HG02840 (cell line): ENCODE measurements around the gene NDUFA6.
A peak's percentile ranks its signal among the peaks of the same experiment; 100 is the strongest.
"Not testable (repeated sequence)": the region's sequence is repeated elsewhere in the genome, so short reads cannot be mapped to it uniquely, and the experiment has no call there.

Source experiments
- ATAC-seq: cut with Tn5 transposase; IDR thresholded peaks from one replicate; pipeline ENCODE4 v1.9.1; 2021; ENCODE audit warnings: mild to moderate bottlenecking, moderate library complexity, moderate number of reproducible peaks; ENCODE audit not compliant: unreplicated experiment, low FRiP score

The NDUFA6 gene

DNA sequence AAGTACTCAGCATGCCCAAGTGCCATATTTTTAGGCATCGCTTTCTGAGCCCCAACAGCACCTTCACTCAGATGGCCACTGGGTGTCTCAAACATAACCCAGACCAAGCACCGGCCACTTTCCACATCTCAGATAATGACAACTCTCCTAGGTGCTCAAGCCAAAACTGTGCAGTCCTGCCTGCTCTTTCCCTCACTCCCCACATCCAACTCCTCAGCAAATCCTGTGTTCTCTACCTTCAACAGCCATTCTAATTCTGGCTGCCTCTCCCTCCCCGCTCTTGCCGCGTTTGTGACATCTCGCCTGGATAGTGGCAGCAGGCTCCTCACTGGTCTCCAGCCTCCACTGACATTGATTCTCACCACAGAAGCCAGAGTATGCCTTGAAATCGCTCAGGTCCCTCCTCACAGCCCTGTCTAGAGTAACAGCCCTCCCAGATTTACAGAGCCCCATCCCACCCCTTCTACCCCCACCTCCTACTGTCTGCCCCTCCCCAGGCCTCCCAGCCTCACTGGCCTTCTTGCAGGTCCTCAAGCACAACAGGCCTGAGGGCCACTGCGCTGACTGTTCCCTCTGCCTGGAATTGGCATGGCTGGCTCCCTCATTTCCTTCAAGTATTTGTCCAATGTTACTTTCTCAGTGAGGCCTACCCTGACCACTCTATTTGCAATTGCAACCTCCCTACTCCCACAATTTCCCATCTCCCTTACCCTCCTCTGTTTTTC is 17.8 kb downstream of the NDUFA6 start:
- ATAC-seq, result no peak

- ATAC-seq, result not testable (repeated sequence)
Observed at GRCh38 chr22:42071508-42071907, 19.1 kb downstream of the NDUFA6 start.

GRCh38 chr22:42070517-42071422 is 19.8 kb downstream of the NDUFA6 start, which contains the start of gene NAGA:
TSS of gene NAGA (minus strand) at chr22:42070812. CDS start at chr22:42070297, 515 bp downstream.
- peak; percentile 85 for ATAC-seq

- ATAC-seq, result peak; percentile 17
Observed at GRCh38 chr22:42069801-42070516, 20.6 kb downstream of the NDUFA6 start.

DNA sequence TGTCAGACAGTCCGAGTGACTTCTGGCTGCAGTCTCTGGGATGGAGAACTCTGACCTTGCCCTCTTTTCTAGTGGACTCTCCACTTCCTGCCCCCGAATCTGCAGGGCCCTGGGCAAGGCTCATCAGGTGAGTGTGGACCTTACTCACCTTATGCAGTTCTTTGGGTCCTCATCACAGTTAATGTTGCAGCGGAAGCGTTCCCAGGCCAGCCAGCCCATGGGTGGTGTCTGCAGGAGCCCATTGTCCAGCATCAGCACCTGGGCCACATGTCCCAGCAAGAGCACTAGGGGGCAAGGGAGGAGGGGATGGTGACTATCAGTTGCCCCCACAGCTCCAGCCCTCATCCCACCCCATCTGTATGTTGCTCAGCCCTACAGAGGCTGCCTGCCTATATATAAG is 22.3 kb downstream of the NDUFA6 start:
- ATAC-seq, result no peak

- no peak for ATAC-seq
Observed at GRCh38 chr22:42067671-42068251, 22.8 kb downstream of the NDUFA6 start.

DNA sequence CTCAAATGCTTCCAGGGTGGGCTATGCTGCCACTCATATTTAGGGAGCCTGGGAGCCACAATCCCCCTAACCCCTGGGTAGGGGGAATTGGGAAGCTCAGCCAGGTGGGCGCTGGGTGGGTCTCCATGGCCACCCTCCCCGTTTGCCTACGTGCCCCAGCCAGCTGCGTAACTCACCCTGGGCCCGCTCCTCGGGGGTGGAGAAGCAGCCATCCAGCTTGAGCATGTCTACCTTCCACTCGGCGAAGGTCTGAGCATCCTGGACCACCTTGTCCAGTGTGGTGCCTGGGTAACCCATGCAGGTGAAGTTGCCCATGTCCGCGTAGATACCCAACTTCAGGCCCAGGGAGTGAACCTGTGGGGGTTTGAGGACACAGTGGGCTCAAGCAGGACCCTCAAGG is 23.6 kb downstream of the NDUFA6 start:
- no peak for ATAC-seq

GRCh38 chr22:42066126-42066761 is 24.3 kb downstream of the NDUFA6 start:
- no peak for ATAC-seq

DNA sequence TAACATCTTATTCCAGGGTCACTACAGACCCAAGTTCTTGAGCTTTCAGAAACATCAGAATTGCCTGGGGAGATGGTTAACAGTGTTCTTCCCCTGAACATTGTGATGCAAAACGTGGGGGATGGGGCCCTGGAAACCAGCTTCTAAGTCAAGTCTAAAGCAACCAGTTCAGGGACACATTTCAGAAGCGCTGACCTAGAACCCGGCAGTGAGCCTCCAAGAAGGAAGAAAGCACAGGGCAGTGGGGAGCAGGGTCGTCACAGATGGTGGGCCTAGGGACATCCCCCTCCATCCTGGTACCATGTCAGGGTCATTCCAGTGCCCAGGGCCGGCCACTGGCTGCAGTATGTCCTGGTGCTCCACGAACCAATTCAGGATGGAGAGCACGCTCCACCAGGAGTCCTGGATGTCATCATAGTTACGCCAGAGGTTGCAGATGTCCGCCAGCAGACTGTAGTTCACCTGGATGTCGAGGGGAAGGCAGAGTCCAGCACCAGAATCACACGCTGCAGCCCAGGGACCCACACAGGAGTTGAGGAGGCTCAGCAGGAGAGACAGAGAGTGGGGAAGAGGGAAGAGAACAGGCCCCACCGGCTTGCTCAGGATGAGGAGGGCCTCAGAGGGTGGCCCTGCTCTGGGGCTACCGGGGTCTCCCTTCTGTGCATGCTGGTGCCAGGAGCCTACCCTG is 25.0 kb downstream of the NDUFA6 start:
- no peak for ATAC-seq

- no peak for ATAC-seq
Observed at GRCh38 chr22:42064629-42065028, 25.9 kb downstream of the NDUFA6 start.

- no peak for ATAC-seq
Observed at GRCh38 chr22:42062506-42063170, 27.9 kb downstream of the NDUFA6 start.

DNA sequence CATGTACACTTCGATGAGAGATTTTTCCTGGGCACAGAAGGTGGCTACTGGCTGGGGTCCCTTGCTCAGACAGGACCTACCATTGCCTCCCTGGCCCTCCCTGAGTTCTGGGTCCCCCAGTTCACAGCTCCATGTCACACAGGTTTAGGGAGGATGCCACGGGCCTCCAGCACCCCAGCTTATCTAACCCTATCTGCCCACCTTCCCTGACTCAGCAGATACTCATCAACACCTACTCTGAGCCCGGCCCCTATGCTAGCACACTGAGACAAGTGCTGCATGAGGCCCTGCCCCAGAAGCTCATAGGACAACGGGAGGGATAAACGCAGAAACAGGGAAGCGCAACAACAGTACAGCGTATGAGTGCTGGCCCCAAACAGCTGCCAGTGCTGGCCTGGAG is 29.5 kb downstream of the NDUFA6 start:
- ATAC-seq, result no peak

DNA sequence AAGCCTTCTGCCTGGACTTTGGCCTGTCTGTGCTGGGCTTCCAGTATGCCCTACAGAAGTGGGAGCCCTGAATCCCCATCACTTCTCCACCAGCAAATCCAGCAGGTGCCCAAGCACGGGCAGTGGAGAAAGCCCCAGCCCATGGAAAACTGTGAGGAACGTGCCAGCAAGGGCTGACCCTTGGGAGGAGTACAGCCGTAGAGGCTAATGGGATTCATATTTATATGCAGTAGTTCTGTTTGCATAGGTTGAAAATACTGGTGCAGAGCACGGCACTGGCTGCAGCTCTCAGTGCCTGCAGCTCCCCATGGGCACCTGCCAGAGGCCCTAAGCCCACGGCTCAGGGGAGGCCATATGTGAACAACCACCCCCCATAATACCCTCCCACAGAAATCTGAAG is 30.1 kb downstream of the NDUFA6 start:
- no peak for ATAC-seq

DNA sequence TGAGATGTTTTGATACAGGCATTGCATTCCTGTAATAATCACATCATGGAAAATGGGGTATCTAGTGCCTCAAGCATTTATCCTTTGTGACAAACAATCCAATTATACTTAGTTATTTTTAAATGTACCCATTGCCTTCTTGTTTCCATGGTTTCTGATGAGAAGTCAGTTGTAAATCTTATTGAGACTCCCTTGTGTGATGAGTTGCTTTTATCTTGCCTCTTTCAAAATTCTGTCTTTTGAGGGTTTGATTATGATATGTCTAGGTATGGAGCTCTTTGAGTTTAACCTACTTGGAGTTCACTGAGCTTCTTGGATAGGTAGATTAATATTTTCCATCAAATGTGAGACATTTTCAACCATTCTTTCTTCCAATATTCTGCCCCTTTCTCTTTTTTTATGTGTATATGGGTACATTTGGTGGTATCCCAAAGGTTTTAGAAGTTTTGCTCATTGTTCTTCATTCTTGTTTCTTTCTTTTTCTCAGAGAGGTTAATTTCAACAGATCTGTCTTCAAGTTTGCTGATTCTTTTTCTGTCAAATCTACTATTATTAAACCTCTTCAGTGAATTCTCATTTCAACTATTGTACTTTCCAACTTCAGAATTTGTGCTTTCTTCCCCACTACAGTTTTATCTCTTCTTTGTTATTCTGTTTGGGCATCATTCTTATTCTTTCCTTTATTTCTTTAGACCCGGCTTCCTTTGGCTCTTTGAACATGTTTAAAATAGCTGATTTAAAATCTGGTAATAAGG is 33.6 kb downstream of the NDUFA6 start:
- ATAC-seq, result no peak

DNA sequence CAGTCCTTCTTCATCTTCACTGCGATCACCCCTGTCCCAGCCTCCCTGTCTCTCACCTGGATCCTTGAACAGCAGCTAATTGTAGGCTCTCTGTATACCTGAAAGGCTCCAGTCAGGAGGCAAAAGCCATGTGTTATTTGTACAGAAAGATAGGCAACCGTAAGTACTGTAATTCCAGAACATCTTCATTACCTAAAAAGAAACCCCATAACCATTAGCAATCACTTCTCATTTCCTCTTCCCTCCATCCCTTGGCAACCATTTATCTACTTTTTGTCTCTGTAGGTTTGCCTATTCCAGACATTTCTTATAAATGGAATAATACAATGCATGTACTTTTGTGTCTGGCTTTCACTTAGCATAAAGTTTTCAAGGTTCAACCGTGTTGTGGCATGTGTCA is 37.8 kb downstream of the NDUFA6 start:
- no peak for ATAC-seq

DNA sequence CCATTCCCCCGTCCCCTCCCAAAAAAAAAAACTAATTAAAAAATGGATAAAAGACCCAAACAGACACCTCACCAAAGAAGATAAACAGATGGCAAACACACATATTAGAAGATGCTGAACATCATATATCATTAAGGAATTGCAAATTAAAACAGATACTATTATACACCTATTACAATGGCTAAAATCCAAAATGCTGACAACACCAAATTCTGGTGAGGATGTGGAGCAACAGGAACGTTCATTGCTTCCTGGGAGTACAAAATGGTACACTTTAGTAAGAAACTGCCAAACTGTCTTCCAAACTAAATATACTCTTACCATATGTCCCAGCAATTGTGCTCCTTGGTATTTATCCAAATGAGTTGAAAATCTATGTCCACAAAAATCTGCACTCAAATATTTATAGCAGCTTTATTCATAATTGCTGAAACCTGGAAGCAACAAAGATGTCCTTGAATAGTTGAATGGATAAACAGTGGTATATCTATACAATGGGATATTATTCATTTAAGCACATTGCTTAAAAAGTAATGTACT is 39.9 kb downstream of the NDUFA6 start:
- ATAC-seq, result no peak

DNA sequence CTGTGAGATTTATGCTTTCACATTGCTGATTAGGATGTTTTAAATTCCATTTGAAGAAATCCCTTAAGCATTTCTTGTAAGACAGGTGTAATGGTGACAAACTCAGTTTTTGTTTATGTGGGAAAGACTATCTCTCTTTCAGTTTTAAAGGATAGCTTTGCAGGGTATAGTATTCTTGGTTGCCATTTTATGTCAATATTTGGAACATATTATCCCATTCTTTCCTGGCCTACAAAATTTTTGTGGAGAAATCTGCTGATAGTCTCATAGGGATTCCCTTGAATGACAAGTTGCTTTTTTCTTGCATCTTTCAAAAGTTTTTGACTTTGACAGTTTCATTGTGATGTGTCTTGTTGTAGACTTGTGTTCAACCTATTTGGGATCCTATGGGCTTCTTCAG is 48.8 kb downstream of the NDUFA6 start:
- ATAC-seq, result no peak

DNA sequence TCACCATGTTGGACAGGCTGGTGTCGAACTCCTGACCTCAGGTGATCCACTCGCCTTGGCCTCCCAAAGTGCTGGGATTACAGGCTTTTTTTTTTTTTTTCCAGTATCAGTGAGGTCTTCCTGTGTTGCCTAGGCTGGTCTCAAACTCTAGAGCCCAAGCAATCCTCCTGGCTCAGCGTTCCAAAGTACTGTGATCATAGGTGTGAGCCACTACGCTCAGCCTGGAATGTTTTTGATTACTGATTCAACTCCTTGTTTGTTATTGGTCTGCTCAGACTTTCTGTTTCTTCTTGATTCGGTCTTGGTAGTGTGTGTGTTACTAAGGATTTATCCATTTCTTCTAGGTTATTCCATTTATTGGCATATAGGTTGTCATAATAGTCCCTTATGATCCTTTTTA is 51.3 kb downstream of the NDUFA6 start:
- ATAC-seq, result no peak
